Measurements from ENCODE around the gene PDZD2.

The PDZD2 gene

GRCh38 chr5:31916327-31916726 is 277.4 kb downstream of the PDZD2 start:
- H3K36me3 ChIP-seq = no peaks in the 10 kb centered on the region; the same call in 1 of the 2 replicates
- H3K27ac ChIP-seq = no peak overlapping the region
- H3K9me3 ChIP-seq (ENCODE audit: severe bottlenecking) = no peaks in the 10 kb centered on the region
- TF ChIP-seq CTCF (IDR thresholded peaks at IDR 0.05; ENCODE audit: low read depth, low read length) = no peak
- no peak for DNase-seq
- H3K27me3 ChIP-seq (ENCODE audit: insufficient read depth, low read depth, severe bottlenecking) = no peaks in the 10 kb centered on the region
- H3K4me3 ChIP-seq (ENCODE audit: low read depth, low read length) = no peak overlapping the region

- no peaks in the 10 kb centered on the region for H3K27me3 ChIP-seq (ENCODE audit: insufficient read depth, low read depth, severe bottlenecking)
- DNase-seq = no peak
- TF ChIP-seq CTCF (IDR thresholded peaks at IDR 0.05; ENCODE audit: low read depth, low read length) = no peak
- no peaks in the 10 kb centered on the region for H3K9me3 ChIP-seq (ENCODE audit: severe bottlenecking)
- H3K36me3 ChIP-seq = no peaks in the 10 kb centered on the region
- H3K4me3 ChIP-seq (ENCODE audit: low read depth, low read length) = no peak overlapping the region
- no peak overlapping the region for H3K27ac ChIP-seq
Observed at GRCh38 chr5:31918739-31919138, 279.8 kb downstream of the PDZD2 start.

- TF ChIP-seq CTCF (IDR thresholded peaks at IDR 0.05; ENCODE audit: low read depth, low read length) = no peak
- Histone ChIP-seq H3K36me3 (no peaks in the 10 kb centered on the region), H3K27me3 (ENCODE audit: insufficient read depth, low read depth, severe bottlenecking) (no peaks in the 10 kb centered on the region), H3K9me3 (ENCODE audit: severe bottlenecking) (no peaks in the 10 kb centered on the region), H3K4me3 (ENCODE audit: low read depth, low read length) (no peak overlapping the region), H3K27ac (no peak overlapping the region)
- DNase-seq = no peak
Observed at GRCh38 chr5:31921852-31922305, 282.9 kb downstream of the PDZD2 start.

- Histone ChIP-seq H3K4me3 (ENCODE audit: low read depth, low read length) (no peak overlapping the region), H3K27me3 (ENCODE audit: insufficient read depth, low read depth, severe bottlenecking) (no peaks in the 10 kb centered on the region), H3K9me3 (ENCODE audit: severe bottlenecking) (no peaks in the 10 kb centered on the region), H3K36me3 (no peaks in the 10 kb centered on the region), H3K27ac (no peak overlapping the region)
- no peak for DNase-seq
- TF ChIP-seq CTCF (IDR thresholded peaks at IDR 0.05; ENCODE audit: low read depth, low read length) = no peak
Observed at GRCh38 chr5:31924005-31924404, 285.1 kb downstream of the PDZD2 start.

- no peaks in the 10 kb centered on the region for H3K27me3 ChIP-seq (ENCODE audit: insufficient read depth, low read depth, severe bottlenecking)
- TF ChIP-seq CTCF (IDR thresholded peaks at IDR 0.05; ENCODE audit: low read depth, low read length) = no peak
- H3K4me3 ChIP-seq (ENCODE audit: low read depth, low read length) = no peak overlapping the region
- H3K27ac ChIP-seq = no peak overlapping the region
- no peak for DNase-seq
- no peaks in the 10 kb centered on the region for H3K36me3 ChIP-seq
- no peaks in the 10 kb centered on the region for H3K9me3 ChIP-seq (ENCODE audit: severe bottlenecking)
Observed at GRCh38 chr5:31931874-31932273, 292.9 kb downstream of the PDZD2 start.

- H3K36me3 ChIP-seq = no peaks in the 10 kb centered on the region
- no peaks in the 10 kb centered on the region for H3K27me3 ChIP-seq (ENCODE audit: insufficient read depth, low read depth, severe bottlenecking)
- H3K4me3 ChIP-seq (ENCODE audit: low read depth, low read length) = no peak overlapping the region
- no peak for DNase-seq
- no peaks in the 10 kb centered on the region for H3K9me3 ChIP-seq (ENCODE audit: severe bottlenecking)
- no peak overlapping the region for H3K27ac ChIP-seq
- TF ChIP-seq CTCF (IDR thresholded peaks at IDR 0.05; ENCODE audit: low read depth, low read length) = no peak
Observed at GRCh38 chr5:31934156-31934555, 295.2 kb downstream of the PDZD2 start.

Data from WERI-Rb-1 (cell line).